ENCODE results near the gene IFITM5. TPM values are rescaled to one million over a fixed set of nuclear protein-coding genes. Genes with fewer than 3 reads are reported as not detected.
"Not testable (repeated sequence)": the region's sequence is repeated elsewhere in the genome, so short reads cannot be mapped to it uniquely, and the experiment has no call there.

Gene IFITM5
- total and polyA plus RNA-seq, 12 donors = not detected

DNA sequence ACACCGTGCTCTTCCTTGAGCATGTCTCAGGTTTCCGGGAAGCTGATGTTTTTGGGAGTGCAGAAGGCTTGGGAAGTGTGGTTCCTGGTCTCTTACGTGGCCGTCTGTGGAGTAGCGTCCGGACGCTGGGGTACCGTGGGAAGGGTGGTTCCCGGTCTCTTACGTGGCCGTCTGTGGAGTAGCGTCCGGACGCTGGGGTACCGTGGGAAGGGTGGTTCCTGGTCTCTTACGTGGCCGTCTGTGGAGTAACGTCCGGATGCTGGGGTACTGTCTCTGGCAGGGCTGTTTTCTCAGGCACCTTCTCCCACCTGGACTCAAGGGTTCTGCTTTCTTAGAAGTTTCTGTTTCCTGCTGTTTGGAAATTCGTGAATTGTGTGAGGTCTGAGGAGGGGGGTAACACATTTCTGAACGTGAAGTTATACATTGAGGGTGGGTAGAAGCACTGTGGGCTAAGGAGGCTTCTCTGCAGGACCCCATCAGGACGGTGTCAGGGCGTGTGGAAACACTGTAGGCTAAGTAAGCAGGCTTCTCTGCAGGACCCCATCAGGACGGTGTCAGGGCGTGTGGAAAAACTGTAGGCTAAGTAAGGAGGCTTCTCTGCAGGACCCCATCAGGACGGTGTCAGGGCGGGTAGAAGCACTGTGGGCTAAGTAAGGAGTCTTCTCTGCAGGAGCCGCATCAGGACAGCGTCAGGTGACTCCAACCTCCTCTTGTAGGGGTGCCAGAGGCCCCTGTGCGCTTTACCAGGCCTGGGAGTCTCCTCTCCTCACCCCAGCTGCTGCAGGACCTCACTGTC, 26.7 kb upstream of the IFITM5 start:
- ATAC-seq = peak in 6 of 8 donors; percentile 4 to 61 (median 20)
- Histone ChIP-seq H3K27me3 (no peaks in the 10 kb centered on the region), H3K4me3 (peak overlapping the region in 4 of 10 donors; percentile 12 to 39 (median 15))

GRCh38 chr11:324593-325517, 25.5 kb upstream of the IFITM5 start:
- H3K9me3 ChIP-seq; H3K36me3 ChIP-seq; H3K27me3 ChIP-seq; intact Hi-C loops (cut with DNase I); ATAC-seq: not testable (repeated sequence)
- H3K4me1 ChIP-seq = peaks cover 15 to 55% (median 42%) of the 10 kb centered on the region in 9 donors
- 48 to 54% methylated on average over 26 of the region's 34 CpGs for WGBS, 2 donors
- peak overlapping the region; percentile 90 to 98 (median 96) for H3K27ac ChIP-seq
- peak in 1 of 2 donors; percentile 52 for DNase-seq
- H3K4me3 ChIP-seq = peak overlapping the region in 4 of 10 donors; percentile 14 to 25 (median 22)

More for the DNA sequence above, 26.7 kb upstream of the IFITM5 start:
- no peaks in the 10 kb centered on the region for H3K9me3 ChIP-seq
- TF ChIP-seq, protein P1, sequence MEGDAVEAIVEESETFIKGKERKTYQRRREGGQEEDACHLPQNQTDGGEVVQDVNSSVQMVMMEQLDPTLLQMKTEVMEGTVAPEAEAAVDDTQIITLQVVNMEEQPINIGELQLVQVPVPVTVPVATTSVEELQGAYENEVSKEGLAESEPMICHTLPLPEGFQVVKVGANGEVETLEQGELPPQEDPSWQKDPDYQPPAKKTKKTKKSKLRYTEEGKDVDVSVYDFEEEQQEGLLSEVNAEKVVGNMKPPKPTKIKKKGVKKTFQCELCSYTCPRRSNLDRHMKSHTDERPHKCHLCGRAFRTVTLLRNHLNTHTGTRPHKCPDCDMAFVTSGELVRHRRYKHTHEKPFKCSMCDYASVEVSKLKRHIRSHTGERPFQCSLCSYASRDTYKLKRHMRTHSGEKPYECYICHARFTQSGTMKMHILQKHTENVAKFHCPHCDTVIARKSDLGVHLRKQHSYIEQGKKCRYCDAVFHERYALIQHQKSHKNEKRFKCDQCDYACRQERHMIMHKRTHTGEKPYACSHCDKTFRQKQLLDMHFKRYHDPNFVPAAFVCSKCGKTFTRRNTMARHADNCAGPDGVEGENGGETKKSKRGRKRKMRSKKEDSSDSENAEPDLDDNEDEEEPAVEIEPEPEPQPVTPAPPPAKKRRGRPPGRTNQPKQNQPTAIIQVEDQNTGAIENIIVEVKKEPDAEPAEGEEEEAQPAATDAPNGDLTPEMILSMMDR (IDR thresholded peaks at IDR 0.05) = no peak
- 69 to 71% methylated on average over 30 of the region's 30 CpGs for WGBS, 2 donors
- H3K4me1 ChIP-seq = peaks cover 15 to 55% (median 42%) of the 10 kb centered on the region in 9 donors
- H3K27ac ChIP-seq = peak overlapping the region; percentile 90 to 98 (median 96)
- intact Hi-C loops (cut with DNase I) = no loop called here
- peak in 1 of 2 donors; percentile 38 for DNase-seq
- H3K36me3 ChIP-seq = no peaks in the 10 kb centered on the region

GRCh38 chr11:324156-324555, 24.8 kb upstream of the IFITM5 start:
- peaks cover 0 to 4% (median 0%) of the 10 kb centered on the region in 9 donors for H3K36me3 ChIP-seq
- H3K4me3 ChIP-seq = peak overlapping the region in 2 of 10 donors; percentile 24 to 25
- H3K4me1 ChIP-seq = peaks cover 15 to 55% (median 42%) of the 10 kb centered on the region in 9 donors
- no peak for ATAC-seq
- peak overlapping the region; percentile 81 to 98 (median 96) for H3K27ac ChIP-seq
- DNase-seq = no peak
- H3K9me3 ChIP-seq = no peaks in the 10 kb centered on the region
- H3K27me3 ChIP-seq = no peaks in the 10 kb centered on the region
- intact Hi-C loops (cut with DNase I) = no loop called here
- WGBS, 2 donors = 64 to 69% methylated on average over 11 of the region's 11 CpGs
- TF ChIP-seq, protein P1 (IDR thresholded peaks at IDR 0.05) = no peak

DNA sequence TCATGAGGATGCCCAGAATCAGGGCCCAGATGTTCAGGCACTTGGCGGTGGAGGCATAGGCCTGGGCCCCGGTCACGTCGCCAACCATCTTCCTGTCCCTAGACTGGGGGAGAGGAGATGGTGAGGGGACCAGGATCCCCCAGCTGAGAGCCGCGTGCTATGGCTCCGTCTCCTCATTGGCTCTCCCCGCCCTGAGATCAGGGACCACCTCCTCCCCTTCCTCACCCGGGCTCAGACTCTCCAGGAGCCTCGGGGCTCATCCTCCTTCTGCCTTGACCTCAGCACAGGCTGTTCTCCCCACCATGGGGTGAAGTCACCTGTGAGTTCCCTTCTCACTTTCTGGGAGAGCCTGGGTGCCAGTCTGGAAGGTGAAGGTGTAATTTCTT, 20.6 kb upstream of the IFITM5 start:
- intact Hi-C loops (cut with DNase I) = loop anchor here in 1 of 10 donors (10.0 kb wide), 1 partner anchor 65 kb away; no protein-coding TSS in a partner anchor
- H3K36me3 ChIP-seq = peaks cover 0 to 23% (median 0%) of the 10 kb centered on the region in 9 donors
- H3K27ac ChIP-seq = peak overlapping the region; percentile 70 to 99 (median 96)
- peak overlapping the region; percentile 59 to 95 (median 79) for H3K4me3 ChIP-seq
- 21 to 30% methylated on average over 5 to 10 of the region's 10 CpGs for WGBS, 2 donors
- not testable (repeated sequence) for H3K9me3 ChIP-seq, DNase-seq
- peaks cover 5 to 51% (median 35%) of the 10 kb centered on the region in 9 donors for H3K4me1 ChIP-seq
- H3K27me3 ChIP-seq = peaks cover 0 to 23% (median 12%) of the 10 kb centered on the region in 7 donors
- peak in 7 of 8 donors; percentile 0 to 37 (median 17) for ATAC-seq

DNA sequence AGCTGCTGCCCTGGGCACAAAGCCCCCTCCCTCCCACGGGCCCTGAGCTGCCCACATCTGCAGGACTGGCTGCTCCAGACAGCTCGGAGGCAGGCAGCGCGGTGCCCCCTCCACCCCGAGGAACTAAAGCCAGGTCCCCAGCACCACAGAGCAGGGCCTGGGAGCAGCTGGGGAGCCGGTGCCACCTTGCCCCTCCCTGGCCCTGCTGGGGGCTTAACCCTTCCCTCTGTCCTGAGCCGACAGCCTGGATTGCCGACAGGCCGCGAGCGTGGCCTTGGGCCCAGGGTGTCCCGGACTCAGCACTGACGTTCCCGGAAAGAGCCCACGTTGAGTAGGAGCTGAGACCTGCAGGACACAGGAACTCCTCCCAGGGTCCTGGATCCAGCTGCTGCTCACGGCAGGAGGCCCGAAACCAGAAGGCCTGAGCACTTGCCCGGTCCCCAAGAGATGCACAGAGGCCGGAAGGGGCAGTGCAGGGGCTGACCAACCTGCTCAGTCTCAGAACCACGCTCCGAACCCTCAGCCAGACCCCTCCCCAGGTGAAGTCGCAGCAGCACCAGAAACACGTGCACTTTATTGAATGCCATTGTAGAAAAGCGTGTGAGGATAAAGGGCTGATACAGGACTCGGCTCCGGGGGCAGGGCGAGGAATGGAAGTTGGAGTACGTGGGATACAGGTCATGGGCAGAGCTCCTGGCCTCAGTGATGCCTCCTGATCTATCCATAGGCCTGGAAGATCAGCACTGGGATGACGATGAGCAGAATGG, 20.0 kb upstream of the IFITM5 start:
- intact Hi-C loops (cut with DNase I) = loop anchor here in 1 of 10 donors (10.0 kb wide), 1 partner anchor 65 kb away; no protein-coding TSS in a partner anchor
- Histone ChIP-seq H3K27me3 (peaks cover 0 to 23% (median 12%) of the 10 kb centered on the region in 7 donors), H3K4me3 (peak overlapping the region; percentile 59 to 95 (median 79)), H3K4me1 (peaks cover 3 to 45% (median 29%) of the 10 kb centered on the region in 9 donors), H3K27ac (peak overlapping the region; percentile 70 to 99 (median 96)), H3K36me3 (peaks cover 0 to 23% (median 0%) of the 10 kb centered on the region in 9 donors)
- not testable (repeated sequence) for DNase-seq, H3K9me3 ChIP-seq
- 18 to 38% methylated on average over 19 of the region's 29 CpGs for WGBS, 2 donors
- ATAC-seq = peak; percentile 15 to 59 (median 27)
